NCI-H524 (cell line): ENCODE results near the gene MTRFR.
A peak's percentile ranks its signal among the peaks of the same experiment; 100 is the strongest.
"Not testable (repeated sequence)": the region's sequence is repeated elsewhere in the genome, so short reads cannot be mapped to it uniquely, and the experiment has no call there.

Experiments
- DNase-seq, 2 experiments: peaks; one replicate each; lab custom pipeline; 2025; lab: John Stamatoyannopoulos, UW

Gene MTRFR

DNA sequence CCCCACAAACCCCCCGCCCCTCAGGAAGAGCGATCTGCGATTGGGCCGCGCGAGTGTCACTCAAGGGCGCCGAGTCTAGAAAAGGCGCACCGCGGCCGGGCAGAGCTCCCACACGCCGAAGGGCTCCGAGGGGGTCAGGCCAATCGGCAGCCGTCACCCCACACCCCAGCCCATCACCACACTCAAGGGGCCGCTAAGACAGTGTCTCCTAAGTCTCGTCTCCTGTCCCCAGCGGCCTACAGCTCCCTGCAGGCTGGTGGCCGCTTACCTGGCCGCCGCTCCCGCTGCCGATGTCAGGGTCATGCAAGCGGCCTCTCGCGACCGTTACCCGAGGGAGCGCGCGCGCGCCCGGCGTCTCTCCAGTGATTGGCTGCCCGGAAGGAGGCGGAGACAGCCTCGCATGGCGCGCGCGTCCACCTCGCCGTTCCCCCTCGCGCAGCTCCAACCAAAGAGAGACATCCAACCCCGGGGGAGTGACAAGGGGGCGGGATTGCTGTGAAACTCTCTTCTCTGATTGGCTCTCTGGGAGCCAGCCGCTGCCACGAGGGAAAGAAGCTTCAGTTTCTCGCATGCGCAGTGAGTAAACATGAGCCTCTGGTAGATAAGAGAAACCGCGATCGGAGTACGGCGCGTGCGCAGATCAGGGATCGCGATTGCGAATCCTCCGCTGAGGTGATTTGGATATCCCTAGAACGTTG is at the start of gene MTRFR, which contains the start of gene MPHOSPH9:
TSS of gene MTRFR (plus strand) at position 630 of the 698 bp plus-strand sequence. CDS start 20,239 bp downstream, outside the sequence.
TSS of gene MPHOSPH9 (minus strand) at position 335 of the 698 bp plus-strand sequence. CDS start 2,777 bp downstream, outside the sequence.
- DNase-seq: peak; percentile 99

DNA sequence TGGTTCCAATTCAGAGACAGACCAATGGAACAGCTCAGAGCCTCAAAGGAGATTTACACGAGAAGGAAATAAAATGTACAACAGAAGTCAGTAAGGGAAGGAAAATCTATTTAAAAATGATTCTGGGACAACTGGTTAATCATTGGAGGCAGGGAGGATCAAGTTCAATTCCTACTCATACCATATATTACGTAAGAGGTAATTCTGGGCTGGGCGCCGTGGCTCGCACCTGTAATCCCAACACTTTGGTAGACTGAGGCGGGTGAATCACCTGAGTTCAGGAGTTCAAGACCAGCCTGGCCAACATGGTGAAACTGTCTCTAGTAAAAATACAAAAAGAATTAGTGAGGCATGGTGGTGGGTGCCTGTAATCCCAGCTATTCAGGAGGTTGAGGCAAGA is 45.6 kb upstream of the MTRFR start:
- no peak for DNase-seq

DNA sequence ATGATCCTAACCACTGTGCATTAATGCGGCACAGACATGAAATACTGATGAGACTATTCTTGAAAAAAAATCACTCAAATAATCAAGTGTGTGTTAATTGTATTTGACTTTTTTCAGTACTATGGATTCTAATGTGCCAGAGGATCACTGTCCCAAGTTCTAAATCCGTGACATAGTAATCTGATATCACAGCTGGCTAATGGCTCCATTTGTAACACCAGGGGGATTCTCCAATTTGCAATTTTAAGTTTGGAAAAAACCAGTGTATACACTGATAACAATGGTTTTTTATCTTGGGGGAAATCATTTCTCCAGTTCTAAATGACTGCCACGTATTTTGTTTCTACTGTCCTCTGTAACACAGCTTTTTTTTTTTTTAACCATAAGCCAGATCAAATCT is 33.3 kb upstream of the MTRFR start:
- no peak for DNase-seq

DNA sequence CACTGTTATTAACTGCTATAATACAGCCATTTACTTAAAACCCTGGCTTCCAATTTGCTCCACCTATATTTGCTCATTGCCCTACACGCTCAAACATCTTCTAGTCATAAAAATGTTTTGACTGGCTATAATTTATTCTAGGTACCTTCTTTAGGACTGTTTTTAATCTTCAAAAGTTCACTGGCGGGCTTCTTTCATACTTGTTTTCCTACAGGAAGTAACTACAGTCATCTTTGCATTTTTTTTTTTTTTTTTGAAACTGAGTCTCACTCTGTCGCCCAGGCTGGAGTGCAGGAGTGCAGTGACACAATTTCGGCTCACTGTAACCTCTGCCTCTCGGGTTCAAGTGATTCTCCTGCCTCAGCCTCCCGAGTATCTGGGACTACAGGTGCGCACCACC is 32.8 kb upstream of the MTRFR start:
- DNase-seq: no peak

DNA sequence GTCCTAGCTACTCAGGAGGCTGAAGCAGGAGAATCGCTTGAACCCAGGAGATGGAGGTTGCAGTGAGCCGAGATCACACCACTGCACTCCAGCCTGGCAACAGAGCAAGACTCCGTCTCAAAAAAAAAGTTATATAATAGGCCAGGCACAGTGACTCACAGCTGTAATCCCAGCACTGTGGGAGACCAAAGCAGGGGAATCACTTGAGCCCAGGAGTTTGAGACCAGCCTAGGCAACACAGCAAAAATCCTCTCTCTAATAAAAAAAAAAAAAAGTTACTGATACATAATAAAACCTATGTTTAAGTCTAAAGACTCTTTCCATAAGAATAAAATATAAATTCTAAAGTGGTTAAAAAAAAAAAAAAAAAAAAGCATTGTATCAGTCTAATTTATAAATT is 26.4 kb upstream of the MTRFR start:
- DNase-seq: not testable (repeated sequence)

DNA sequence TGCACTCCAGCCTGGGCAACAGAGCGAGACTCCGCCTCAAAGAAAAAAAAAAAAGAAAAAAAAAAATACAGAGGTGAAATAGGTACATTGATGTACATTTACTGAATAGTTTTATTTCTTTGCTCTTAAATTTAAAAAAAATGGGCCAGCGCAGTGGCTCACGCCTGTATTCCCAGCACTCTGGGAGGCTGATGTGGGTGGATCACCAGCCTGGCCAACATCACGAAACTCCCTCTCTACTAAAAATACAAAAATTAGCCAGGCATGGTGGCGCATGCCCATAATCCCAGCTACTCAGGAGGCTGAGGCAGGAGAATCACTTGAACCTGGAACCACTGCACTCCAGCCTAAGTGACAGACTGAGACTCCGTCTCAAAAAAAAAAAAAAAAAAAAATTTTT is 25.4 kb upstream of the MTRFR start:
- DNase-seq: not testable (repeated sequence)

DNA sequence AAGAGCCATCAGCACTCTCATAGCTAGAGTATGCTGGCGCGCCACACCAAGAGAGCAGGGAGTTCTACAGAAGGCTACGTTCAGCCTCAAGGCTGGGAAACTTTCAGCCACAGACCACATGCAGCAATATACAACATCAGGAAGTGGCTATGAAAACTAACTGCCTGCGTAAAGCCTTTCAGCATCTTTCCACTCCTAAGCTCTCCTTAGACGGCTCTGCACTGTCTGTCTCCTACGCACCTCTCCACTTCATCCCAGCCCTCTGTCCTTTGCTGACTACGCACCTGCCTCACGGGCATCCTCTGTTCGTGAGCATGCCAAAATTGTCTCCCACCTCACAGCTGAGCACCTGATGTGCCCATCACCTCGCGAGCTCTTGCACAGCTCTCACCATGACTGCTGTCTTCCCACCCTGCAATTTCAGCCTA is 10.0 kb upstream of the MTRFR start:
- no peak for DNase-seq

DNA sequence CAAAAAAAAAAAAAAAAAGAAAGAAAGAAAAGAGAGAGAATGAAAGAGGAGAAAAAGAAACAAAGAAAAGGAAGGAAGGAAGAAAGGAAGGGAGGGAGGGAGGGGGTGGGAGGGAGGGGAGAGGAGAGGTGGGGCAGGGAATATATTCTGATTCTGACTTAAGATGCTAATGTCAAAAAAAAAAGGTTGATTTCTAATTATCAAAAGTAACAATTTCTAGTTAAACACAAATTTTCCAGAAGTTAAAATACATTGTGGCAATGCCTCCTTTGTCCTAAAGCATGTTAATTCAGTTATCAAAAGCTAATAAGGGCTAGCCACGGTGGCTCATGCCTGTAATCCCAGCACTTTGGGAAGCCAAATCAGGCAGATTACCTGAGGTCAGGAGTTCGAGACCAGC is 7.8 kb upstream of the MTRFR start:
- DNase-seq: no peak

DNA sequence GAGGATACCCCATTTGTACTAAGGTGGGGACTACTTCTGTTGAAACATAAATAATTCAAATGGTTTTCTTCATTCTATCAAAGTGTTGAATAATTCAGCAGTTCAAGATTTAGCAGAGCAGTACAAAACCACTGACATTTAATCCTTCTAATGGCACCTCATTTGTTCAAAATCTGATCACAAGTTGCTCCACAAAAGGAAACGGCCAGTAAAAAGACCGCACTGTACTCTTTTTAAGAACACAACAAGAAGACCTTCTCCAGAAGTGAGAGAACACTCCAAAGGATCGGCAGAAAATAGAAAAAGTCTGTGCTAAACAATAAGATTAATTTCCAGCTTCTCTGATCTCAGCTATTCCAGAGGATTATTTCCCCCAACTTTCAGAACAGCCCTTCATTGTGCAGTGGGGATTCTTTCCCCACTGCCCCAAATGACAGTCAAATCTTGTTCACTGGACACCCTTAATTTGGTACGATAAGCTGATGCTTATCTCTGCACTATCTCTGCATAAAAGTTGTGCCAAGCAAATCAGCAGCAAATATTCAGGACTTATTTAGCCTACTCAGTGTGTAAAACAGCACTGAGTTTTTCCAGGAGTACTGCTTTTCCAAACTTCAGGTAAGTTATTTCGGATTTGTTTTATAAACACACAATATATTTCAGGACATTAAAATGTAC is 5.5 kb upstream of the MTRFR start:
- DNase-seq: no peak

DNA sequence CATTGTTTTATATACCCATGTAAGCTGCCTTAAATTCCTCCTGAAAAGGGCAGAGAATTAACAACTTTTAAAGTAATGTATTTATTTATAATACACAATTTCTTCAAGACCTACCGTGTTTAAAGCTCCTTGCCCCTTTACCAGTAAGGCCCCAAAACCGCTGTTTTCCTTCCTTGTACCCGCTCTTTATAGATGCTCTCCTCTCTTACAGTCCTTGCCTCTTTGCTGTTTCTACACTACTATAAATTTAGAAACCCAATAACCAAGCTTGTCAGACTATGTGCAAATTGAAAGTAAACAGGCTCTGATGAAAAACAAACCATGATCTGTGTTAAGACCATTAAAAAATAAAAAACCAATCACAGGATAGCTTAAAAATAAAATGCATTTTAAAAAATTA is 4.2 kb upstream of the MTRFR start:
- no peak for DNase-seq

DNA sequence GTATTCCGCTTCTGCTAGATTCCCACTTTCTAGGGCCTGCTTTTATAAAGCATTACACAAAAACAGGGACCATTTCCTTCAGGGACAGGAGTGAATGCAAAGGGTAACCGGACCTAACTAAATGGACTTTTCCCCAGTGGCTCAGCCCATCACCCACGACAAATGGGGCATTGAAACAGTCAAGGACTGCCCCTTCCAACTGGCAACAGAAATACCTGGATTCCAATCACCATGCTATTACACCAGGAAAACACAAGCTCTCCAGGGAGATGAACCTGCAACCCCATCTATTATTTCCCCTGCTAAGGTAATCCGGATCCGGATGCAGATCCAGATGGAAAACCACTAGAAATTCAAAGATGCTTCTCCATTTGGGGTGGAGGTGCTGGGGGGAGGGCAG is 1.3 kb upstream of the MTRFR start:
- DNase-seq: peak in 1 of 2 experiments; percentile 23

DNA sequence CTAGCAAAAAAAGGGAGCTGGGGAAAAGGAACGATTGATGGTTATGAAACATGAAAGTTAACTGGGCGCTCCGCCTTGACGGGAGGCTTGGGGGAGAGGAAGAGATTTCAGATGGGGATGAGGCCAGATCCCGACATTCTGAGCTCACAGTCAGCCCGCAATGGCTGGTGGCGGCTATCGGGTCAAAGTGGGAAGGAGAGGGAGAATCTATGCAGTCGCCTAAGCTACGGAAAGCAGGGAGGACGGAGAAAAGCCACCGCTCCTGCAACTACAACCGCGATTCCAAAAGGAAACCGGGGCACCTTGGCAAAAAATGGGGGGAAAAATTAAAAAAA is 797 bp upstream of the MTRFR start:
- no peak for DNase-seq

DNA sequence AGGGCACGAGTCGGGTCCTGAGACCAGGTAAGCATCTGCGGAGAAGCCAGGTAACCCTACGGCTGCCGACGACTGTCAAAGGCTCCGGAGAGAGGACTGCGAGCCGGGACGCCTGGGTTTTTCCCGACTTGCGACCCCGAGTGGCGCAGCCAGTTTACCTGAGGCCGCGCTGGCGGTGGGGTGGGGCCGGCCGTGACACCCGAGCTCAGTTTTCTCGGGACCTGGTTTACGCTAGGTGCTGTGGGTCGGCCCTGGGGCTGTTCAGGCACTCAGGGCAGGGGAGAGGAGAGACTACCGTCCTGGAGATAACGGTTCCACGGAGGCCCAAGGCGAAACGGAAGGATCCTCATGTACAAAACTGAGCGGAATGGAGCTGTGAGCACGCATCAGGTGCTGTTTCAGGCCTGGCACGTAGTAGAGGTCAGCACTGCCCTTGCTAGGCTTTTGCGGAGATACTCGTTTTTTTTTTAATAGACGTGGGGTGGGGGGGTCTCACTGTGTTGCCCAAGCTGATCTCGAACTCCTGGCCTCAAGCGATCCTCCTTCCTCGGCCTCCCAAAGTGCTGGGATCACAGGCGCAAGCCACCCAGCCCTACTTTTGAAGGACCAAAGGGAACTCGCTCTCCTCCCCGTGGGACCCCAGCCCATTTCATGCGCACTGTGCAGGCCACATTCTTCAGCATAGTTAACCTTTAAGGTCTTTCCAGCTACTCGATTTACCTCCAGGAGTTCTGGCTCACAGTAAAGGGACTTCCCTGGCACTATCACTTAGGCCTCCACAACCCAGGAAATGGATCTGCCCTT is 471 bp downstream of the MTRFR start:
- peak in 1 of 2 experiments; percentile 23 for DNase-seq

DNA sequence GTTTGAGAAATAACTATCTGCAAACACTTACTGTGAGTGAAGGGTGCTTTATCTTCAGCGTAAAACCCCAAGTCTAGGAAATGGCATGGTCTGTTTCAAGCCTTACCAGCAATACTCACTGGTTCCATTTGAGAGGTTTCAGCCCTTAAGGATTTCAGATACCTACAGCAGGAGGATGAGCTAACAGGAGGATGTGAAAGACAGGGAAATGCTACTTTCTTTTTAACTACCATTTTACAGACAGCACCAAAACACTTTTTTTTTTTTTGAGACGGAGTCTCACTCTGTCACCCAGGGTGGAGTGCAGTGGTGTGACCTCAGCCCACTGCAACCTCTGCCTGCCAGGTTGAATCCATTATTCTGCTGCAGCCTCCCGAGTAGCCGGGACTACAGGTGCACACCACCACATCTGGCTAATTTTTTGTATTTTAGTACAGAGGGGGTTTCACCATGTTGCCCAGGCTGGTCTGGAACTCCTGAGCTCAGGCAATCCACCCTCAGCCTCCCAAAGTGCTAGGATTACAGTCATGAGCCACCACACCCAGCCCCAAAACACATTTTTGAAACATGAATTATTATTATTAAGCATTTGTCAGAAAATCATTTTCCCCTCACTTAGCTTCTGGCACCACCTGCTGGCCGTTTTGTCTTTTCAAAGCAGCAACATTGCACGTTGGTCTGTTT is 4.6 kb downstream of the MTRFR start:
- DNase-seq: peak in 1 of 2 experiments; percentile 48

DNA sequence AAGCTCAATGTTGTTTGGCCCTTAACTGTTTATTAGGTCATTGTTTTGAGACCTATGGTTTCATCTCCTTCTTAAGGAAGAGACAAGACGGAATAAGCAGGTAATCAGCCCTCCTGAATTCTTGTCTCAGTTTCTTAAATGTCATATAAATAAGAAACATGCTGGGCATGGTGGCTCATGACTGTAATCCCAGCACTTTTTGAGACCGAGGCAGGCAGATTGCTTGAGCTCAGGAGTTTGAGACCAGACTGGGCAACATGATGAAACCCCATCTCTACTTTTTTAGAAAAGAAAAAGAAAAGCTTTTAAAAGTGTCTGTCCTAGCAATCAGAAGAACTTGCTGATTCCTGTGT is 5.1 kb downstream of the MTRFR start:
- no peak for DNase-seq

DNA sequence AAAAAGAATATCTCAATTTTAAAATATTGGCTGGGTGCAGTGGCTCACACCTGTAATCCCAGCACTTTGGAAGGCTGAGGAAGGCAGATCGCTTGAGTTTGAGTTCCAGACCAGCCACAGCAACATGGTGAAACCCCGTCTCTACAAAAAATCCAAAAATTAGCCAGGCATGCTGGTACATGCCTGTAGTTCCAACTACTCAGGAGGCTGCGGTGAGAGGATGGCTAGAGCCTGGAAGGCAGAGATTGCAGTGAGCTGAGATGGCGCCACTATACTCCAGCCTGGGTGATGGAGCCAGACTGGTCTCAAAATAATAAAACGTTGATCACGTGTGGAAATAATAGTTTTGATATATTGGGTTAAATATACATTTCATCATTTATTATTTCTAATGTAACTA is 5.7 kb downstream of the MTRFR start:
- no peak for DNase-seq

DNA sequence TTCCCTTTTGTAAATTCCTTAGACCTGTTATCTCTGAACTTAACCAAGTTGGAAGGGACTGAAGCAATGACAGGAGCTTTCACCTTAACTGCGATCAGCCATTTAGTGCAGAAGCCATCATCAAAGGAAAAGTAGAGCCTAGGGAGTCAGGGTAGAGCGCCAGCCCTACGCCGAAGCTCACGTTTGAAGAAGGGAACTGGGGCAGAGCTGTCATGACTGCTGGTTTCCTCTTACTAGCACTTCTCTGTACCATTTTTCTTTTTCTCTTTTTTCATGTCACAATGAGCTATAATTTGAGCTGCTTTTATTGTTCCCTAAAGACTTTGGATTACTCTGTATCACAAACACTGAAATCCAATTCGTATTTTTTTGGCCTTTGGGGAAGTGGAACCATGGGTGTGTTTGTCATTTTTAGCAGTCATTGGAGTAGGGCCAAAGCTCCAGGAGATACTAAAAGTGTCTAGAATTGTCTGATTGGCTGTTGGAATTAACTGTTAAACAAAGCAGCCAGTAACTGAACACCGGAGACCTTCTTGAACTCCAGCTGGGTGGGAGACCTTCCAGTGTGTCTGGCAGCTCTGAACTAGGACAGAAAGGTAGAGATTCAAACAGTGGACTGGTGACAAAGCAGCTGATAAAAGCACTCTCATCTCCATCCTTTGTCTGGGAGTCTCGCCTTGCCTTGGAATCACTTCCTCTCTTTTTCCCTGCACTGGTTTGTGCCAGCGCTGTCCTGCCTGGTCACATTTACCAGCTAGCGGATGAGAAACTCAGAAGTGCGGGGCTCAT is 9.1 kb downstream of the MTRFR start:
- DNase-seq: no peak

DNA sequence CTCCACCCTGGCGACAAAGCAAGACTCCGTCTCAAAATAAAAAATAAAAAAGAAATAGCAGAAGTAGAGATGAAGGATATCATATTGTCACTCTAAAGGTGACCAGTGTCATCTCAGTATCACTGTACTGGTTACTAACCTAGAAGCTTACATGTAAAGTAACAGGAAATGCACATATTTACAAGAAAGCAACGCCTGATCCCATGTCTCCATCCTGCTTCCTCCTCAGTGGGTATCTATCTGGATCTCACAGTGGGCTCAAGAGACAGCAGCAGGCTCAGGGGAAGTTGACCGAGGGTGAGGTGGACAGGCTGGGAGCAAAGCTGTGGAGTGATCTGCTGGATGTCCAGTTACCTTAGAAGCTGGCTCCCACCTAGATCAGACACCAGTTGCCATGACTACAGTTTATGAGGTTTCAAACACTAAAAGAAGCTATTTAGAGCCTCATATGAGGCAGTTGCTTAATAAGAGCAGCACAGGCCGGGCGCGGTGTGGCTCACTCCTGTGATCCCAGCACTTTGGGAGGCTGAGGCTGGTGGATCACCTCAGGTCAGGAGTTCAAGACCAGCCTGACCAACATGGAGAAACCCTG is 10.5 kb downstream of the MTRFR start:
- no peak for DNase-seq

DNA sequence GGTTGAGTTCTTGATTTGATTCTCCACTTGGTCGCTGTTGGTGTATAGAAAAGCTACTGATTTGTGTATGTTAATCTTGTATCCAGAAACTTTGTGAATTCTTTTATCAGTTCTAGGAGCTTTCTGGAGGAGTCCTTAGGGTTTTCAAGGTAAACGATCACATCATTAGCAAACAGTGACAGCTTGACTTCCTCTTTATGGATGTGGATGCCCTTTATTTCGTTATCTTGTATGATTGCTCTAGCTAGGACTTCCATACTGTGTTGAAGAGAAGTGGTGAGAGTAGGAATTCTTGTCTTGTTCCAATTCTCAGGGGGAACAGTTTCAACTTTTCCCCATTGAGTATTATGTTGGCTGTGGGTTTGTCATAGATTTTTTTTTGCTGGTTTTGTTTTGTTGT is 12.4 kb downstream of the MTRFR start:
- DNase-seq: no peak

DNA sequence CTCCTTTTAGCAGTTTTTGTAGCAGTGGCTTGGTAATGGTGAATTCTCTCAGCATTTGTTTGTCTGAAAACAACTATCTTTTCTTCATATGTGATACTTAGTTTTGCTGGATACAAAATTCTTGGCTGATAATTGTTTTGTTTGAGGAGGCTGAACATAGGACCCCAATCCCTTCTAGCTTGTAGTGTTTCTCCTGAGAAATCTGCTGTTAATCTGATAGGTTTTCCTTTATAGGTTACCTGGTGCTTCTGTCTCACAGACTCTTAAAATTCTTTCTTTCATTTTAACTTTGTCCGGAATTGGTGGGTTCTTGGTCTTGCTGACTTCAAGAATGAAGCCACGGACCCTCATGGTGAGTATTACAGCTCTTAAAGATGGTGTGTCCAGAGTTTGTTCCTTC is 14.9 kb downstream of the MTRFR start:
- not testable (repeated sequence) for DNase-seq
